GM12878 (cell line): ENCODE data around the gene EFNB2. TPM values are rescaled to one million over a fixed set of nuclear protein-coding genes. Genes with fewer than 3 reads are reported as not detected.

Experiments used
- ATAC-seq: fragments of 200-7000 bp; cut with Tn5 transposase; 3 replicates; pipeline ENCODE4 v1.9.1; 2020; ENCODE audit warnings: mild to moderate bottlenecking, moderate library complexity
- BruUV-seq: library from RNA; stranded (reverse); fragments of 400-500 nt; replicated peaks from 2 replicates; lab custom pipeline; 2021; lab: Mats Ljungman, UMichigan
- CTCF ChIA-PET: fragments of 300-600 bp; sonication (Branson Sonifier 250); formaldehyde crosslinking; extraction: SDS; loops from one replicate; lab custom pipeline; 2021; ENCODE audit warnings: inconsistent platforms; lab: Yijun Ruan, JAX
- POLR2A ChIA-PET: fragments of 350-600 bp; formaldehyde crosslinking; extraction: SDS; loops from one replicate; lab custom pipeline; 2021; ENCODE audit warnings: inconsistent platforms; lab: Charles Lee
- RAD21 ChIA-PET: fragments of 300-600 bp; sonication (Branson Sonifier 250); formaldehyde crosslinking; loops from one replicate; lab custom pipeline; 2023; ENCODE audit warnings: antibody characterized with exemption; ENCODE audit not compliant: unreplicated experiment; lab: Charles Lee
- SMC1A ChIA-PET: fragments of 300-600 bp; sonication (Branson Sonifier 250); formaldehyde crosslinking; loops from one replicate; lab custom pipeline; 2023; ENCODE audit not compliant: unreplicated experiment, uncharacterized antibody; lab: Charles Lee
- DNase-seq: peaks from one replicate; pipeline ENCODE4 v3.0.0-alpha.2; 2011; ENCODE audit warnings: low read depth, low spot score
- FAIRE-seq: peaks from 3 replicates; lab custom pipeline; 2011; peaks lifted over from hg19 to GRCh38; lab: Jason Lieb, UNC
- H2AFZ ChIP-seq: 2 replicates; pipeline ENCODE4 v1.6.0; 2011; ENCODE audit warnings: low read depth, low read length, control low read depth; ENCODE audit not compliant: control insufficient read depth
- H3K27ac ChIP-seq: 2 replicates; pipeline ENCODE4 v1.5.1; 2011; ENCODE audit warnings: control low read depth; ENCODE audit not compliant: control insufficient read depth, insufficient read depth
- H3K27me3 ChIP-seq, 2 experiments: replicated peaks in 1 of 2; 2 replicates each; pipeline versions ENCODE4 v1.6.0 to v1.6.1; 2011; ENCODE audit warnings: low read length in 1 of 2; ENCODE audit not compliant: control insufficient read depth in 2 of 2, insufficient read depth in 2 of 2
- H3K36me3 ChIP-seq, 2 experiments: 2 replicates each; pipeline ENCODE4 v1.5.1; 2011; ENCODE audit warnings: low read length in 1 of 2; ENCODE audit not compliant: control insufficient read depth in 2 of 2, insufficient read depth in 2 of 2
- H3K4me1 ChIP-seq: 2 replicates; pipeline ENCODE4 v1.6.1; 2011; ENCODE audit warnings: mild to moderate bottlenecking, low read length, moderate library complexity, mixed read lengths; ENCODE audit not compliant: control insufficient read depth, insufficient read depth
- H3K4me2 ChIP-seq: 2 replicates; pipeline ENCODE4 v1.6.0; 2011; ENCODE audit warnings: control low read depth; ENCODE audit not compliant: control insufficient read depth, insufficient read depth
- H3K4me3 ChIP-seq: fragments of 200-600 bp; sonication (generic); 2 replicates; pipeline ENCODE4 v1.5.1; 2016
- H3K79me2 ChIP-seq: 2 replicates; pipeline ENCODE4 v1.6.0; 2011; ENCODE audit warnings: low read length; ENCODE audit not compliant: control insufficient read depth, insufficient read depth
- H3K9ac ChIP-seq: 2 replicates; pipeline ENCODE4 v1.8.0; 2011; ENCODE audit warnings: low read length, control low read depth, mixed read lengths; ENCODE audit not compliant: control insufficient read depth, insufficient read depth
- H3K9me3 ChIP-seq: replicated peaks from 3 replicates; pipeline ENCODE4 v1.5.1; 2011; ENCODE audit warnings: mild to moderate bottlenecking, low read length; ENCODE audit not compliant: control insufficient read depth, insufficient read depth
- H4K20me1 ChIP-seq: 2 replicates; pipeline ENCODE4 v1.6.0; 2011; ENCODE audit not compliant: control insufficient read depth, insufficient read depth
- ASH2L ChIP-seq: fragments of 300-600, 200-600 bp; sonication (generic); IDR thresholded peaks from 2 replicates; pipeline ENCODE4 v1.6.1; 2017; ENCODE audit warnings: low read depth, mild to moderate bottlenecking, borderline replicate concordance
- BCL11A ChIP-seq: IDR thresholded peaks from 2 replicates; pipeline ENCODE4 v1.6.1; 2011; ENCODE audit warnings: low read depth, low read length
- BCL3 ChIP-seq: IDR thresholded peaks from 2 replicates; pipeline ENCODE4 v1.6.1; 2011; ENCODE audit warnings: borderline replicate concordance, low read depth, mild to moderate bottlenecking, moderate library complexity, low read length; ENCODE audit not compliant: insufficient read depth, poor library complexity, severe bottlenecking
- CHD2 ChIP-seq: IDR thresholded peaks from 2 replicates; pipeline ENCODE4 v1.6.1; 2011; ENCODE audit warnings: low read depth, low read length, improper control_type of control experiment, borderline replicate concordance
- HDAC2 ChIP-seq: fragments of 200-600 bp; sonication (generic); IDR thresholded peaks from 2 replicates; pipeline ENCODE4 v1.6.1; 2017
- NFXL1 ChIP-seq: fragments of 450-650 bp; IDR thresholded peaks from 2 replicates; pipeline ENCODE4 v1.6.1; 2017; ENCODE audit warnings: antibody characterized with exemption, mild to moderate bottlenecking, borderline replicate concordance
- NFYB ChIP-seq: IDR thresholded peaks from 2 replicates; pipeline ENCODE4 v1.6.1; 2011; ENCODE audit warnings: low read depth, mild to moderate bottlenecking, low read length, improper control_type of control experiment, moderate library complexity; ENCODE audit not compliant: insufficient read depth
- RUNX3 ChIP-seq: IDR thresholded peaks from 2 replicates; pipeline ENCODE4 v1.6.1; 2012; ENCODE audit warnings: low read length, inconsistent platforms
- SMAD1 ChIP-seq: fragments of 450-650 bp; IDR thresholded peaks from 2 replicates; pipeline ENCODE4 v1.6.1; 2018; ENCODE audit warnings: mild to moderate bottlenecking, low read depth; ENCODE audit not compliant: partially characterized antibody
- TARDBP ChIP-seq: IDR thresholded peaks from 2 replicates; pipeline ENCODE4 v1.6.1; 2016; ENCODE audit warnings: borderline replicate concordance
- WGBS: methylation state at CpG from one replicate; pipeline ENCODE4 v1.1.6; 2016; ENCODE audit warnings: low lambda C conversion rate; ENCODE audit not compliant: insufficient replicate concordance, insufficient coverage; ENCODE audit errors: missing lambda C conversion rate; 5-methylcytosine and 5-hydroxymethylcytosine counted together
- in situ Hi-C: fragments of 300-500 bp; cut with MboI; formaldehyde crosslinking; loops from 9 replicates; pipeline ENCODE4 v1.14.3; 2018; ENCODE audit warnings: mixed read lengths
- intact Hi-C: fragments of 100-400 bp; cut with micrococcal nuclease; formaldehyde crosslinking; loops from one replicate; pipeline ENCODE4 v1.14.2; 2022; ENCODE audit not compliant: unreplicated experiment
- polyA plus RNA-seq, 11 experiments: library from polyadenylated mRNA; depleted of rRNA in 4 of 11; unstranded in 6 of 11; stranded (reverse) in 5 of 11; fragments of >200 nt; fragmentation: Nextera tagmentation in 4 of 11; fragmentation: Illumina TruSeq in 1 of 11; extraction: Ambion mirVana in 4 of 11; extraction: Trizol in 1 of 11; gene quantifications; 1 replicate in 1 of 11; 2 replicates in 10 of 11; pipeline versions ENCODE4 v1.2.1 to v1.2.3, GENCODE V29; 2011 to 2016; ENCODE audit warnings: inconsistent platforms in 2 of 11, missing spikeins in 2 of 11, low read depth in 1 of 11
- total RNA-seq, 4 experiments: library from RNA; depleted of rRNA in 3 of 4; stranded (reverse); fragments of >200 nt in 3 of 4; fragmentation: Illumina TruSeq in 1 of 4; extraction: Trizol in 1 of 4; gene quantifications; 2 replicates each; pipeline versions ENCODE4 v1.2.1 to v1.2.3, GENCODE V29; 2013 to 2021

Gene EFNB2
- total and polyA plus RNA-seq, 10 of the 15 experiments (the other 5 are each of a cell fraction or from before 2014, with no cell fraction given), result 0.12 to 1.5 (median 0.31) TPM; not detected in 1

GRCh38 chr13:106537521-106537920 is 2.1 kb upstream of the EFNB2 start:
- CTCF ChIA-PET, result interaction anchor here (0.6 to 3.4 kb wide), 15 partner anchors 9 to 1767 kb away, joined by 3 to 40 read pairs (median 3); no protein-coding TSS in a partner anchor
- in situ Hi-C loops, result loop anchor here (5.0 to 25.0 kb wide), 2 partner anchors 455 to 1550 kb away; no protein-coding TSS in a partner anchor
- no peak for FAIRE-seq
- RAD21 ChIA-PET, result interaction anchor here (0.6 to 1.8 kb wide), 4 partner anchors 44 to 1758 kb away, joined by 3 to 8 read pairs (median 3); no protein-coding TSS in a partner anchor
- WGBS, result 70% methylated on average over 3 of the region's 3 CpGs
- intact Hi-C loops, result loop anchor here (2.0 to 10.0 kb wide), 4 partner anchors 163 to 1763 kb away; no protein-coding TSS in a partner anchor
- H3K9me3 ChIP-seq, result no peaks in the 10 kb centered on the region
- ATAC-seq, result no peak
- peaks cover 3% of the 10 kb centered on the region; the same call in 1 of the 2 replicates for H3K4me1 ChIP-seq
- H4K20me1 ChIP-seq, result no peaks in the 10 kb centered on the region
- SMC1A ChIA-PET, result interaction anchor here (0.8 to 3.6 kb wide), 5 partner anchors 26 to 1764 kb away, joined by 3 to 29 read pairs (median 3); no protein-coding TSS in a partner anchor
- H3K4me2 ChIP-seq, result no peak overlapping the region
- no peak overlapping the region for H3K27ac ChIP-seq
- H3K27me3 ChIP-seq, result peaks cover 0 to 11% of the 10 kb centered on the region in 2 experiments; a peak in 2 of 4 replicates
- no peak for DNase-seq
- H2AFZ ChIP-seq, result no peak overlapping the region
- no peaks in the 10 kb centered on the region for H3K79me2 ChIP-seq
- POLR2A ChIA-PET, result no interaction called here
- no peak overlapping the region for H3K4me3 ChIP-seq
- TF ChIP-seq TARDBP (no peak), CHD2 (no peak), HDAC2 (no peak), BCL3 (no peak), RUNX3 (no peak), NFXL1 (no peak), ASH2L (no peak), NFYB (no peak), SMAD1 (no peak), BCL11A (no peak)
- peaks cover 0 to 6% of the 10 kb centered on the region in 2 experiments; a peak in 2 of 4 replicates for H3K36me3 ChIP-seq
- no TSS peak for BruUV-seq
- H3K9ac ChIP-seq, result no peak overlapping the region
